DOHH2 (cell line): ENCODE measurements around the gene C3orf52.
A peak's percentile ranks its signal among the peaks of the same experiment; 100 is the strongest.

Experiments
- H3F3A ChIP-seq: fragments of 200-600 bp; sonication (generic), shearing (Covaris generic); 2 replicates; pipeline ENCODE4 v1.6.0; 2016; ENCODE audit warnings: antibody characterized with exemption, mild to moderate bottlenecking; ENCODE audit not compliant: control insufficient read depth, insufficient read depth
- H3K27ac ChIP-seq: fragments of 200-600 bp; sonication (generic); 2 replicates; pipeline ENCODE4 v1.5.1; 2014; ENCODE audit warnings: low read depth, mild to moderate bottlenecking, low read length, moderate library complexity
- H3K27me3 ChIP-seq: fragments of 200-600 bp; sonication (generic); 2 replicates; pipeline ENCODE4 v1.6.1; 2014; ENCODE audit warnings: mild to moderate bottlenecking, low read length, mixed read lengths; ENCODE audit not compliant: control insufficient read depth
- H3K36me3 ChIP-seq: fragments of 200-600 bp; sonication (generic); 2 replicates; pipeline ENCODE4 v1.6.1; 2014; ENCODE audit warnings: mild to moderate bottlenecking, low read length, moderate library complexity, mixed read lengths; ENCODE audit not compliant: control insufficient read depth
- H3K4me1 ChIP-seq: fragments of 200-600 bp; sonication (generic); 2 replicates; pipeline ENCODE4 v1.6.1; 2014; ENCODE audit warnings: mild to moderate bottlenecking, low read length, mixed read lengths; ENCODE audit not compliant: control insufficient read depth
- H3K4me2 ChIP-seq: fragments of 200-600 bp; sonication (generic); 2 replicates; pipeline ENCODE4 v1.6.0; 2014; ENCODE audit warnings: mild to moderate bottlenecking, low read length, moderate library complexity
- H3K4me3 ChIP-seq: fragments of 200-600 bp; sonication (generic); 2 replicates; pipeline ENCODE4 v1.5.1; 2014; ENCODE audit warnings: mild to moderate bottlenecking, low read length, mixed read lengths
- H3K79me2 ChIP-seq: fragments of 200-600 bp; sonication (generic); 2 replicates; pipeline ENCODE4 v1.6.1; 2014; ENCODE audit warnings: mild to moderate bottlenecking, low read length, mixed read lengths; ENCODE audit not compliant: control insufficient read depth
- H3K9me2 ChIP-seq: fragments of 200-600 bp; sonication (generic); replicated peaks from 2 replicates; pipeline ENCODE4 v1.6.1; 2014; ENCODE audit warnings: mild to moderate bottlenecking, low read length, mixed read lengths; ENCODE audit not compliant: control insufficient read depth
- H3K9me3 ChIP-seq: fragments of 200-600 bp; sonication (generic); 2 replicates; pipeline ENCODE4 v1.6.1; 2014; ENCODE audit warnings: antibody characterized with exemption, low read length, mixed read lengths; ENCODE audit not compliant: control insufficient read depth, insufficient read depth
- H4K20me1 ChIP-seq: fragments of 200-600 bp; sonication (generic); 2 replicates; pipeline ENCODE4 v1.6.0; 2014; ENCODE audit warnings: low read depth, mild to moderate bottlenecking, antibody characterized with exemption, low read length, moderate library complexity; ENCODE audit not compliant: control insufficient read depth, insufficient read depth
- EZH2phosphoT487 ChIP-seq: fragments of 200-600 bp; sonication (generic); IDR thresholded peaks from 2 replicates; pipeline ENCODE4 v1.6.1; 2017; ENCODE audit warnings: borderline replicate concordance, mild to moderate bottlenecking, antibody characterized with exemption, low read length, moderate library complexity, mixed read lengths
- TF ChIP-seq, protein P1 (sequence below): fragments of 200-600 bp; sonication (generic); IDR thresholded peaks from one replicate; pipeline ENCODE4 v1.5.1; 2014; ENCODE audit warnings: antibody characterized with exemption, mild to moderate bottlenecking, low read depth, low read length; ENCODE audit not compliant: poor library complexity, severe bottlenecking

C3orf52 gene

DNA sequence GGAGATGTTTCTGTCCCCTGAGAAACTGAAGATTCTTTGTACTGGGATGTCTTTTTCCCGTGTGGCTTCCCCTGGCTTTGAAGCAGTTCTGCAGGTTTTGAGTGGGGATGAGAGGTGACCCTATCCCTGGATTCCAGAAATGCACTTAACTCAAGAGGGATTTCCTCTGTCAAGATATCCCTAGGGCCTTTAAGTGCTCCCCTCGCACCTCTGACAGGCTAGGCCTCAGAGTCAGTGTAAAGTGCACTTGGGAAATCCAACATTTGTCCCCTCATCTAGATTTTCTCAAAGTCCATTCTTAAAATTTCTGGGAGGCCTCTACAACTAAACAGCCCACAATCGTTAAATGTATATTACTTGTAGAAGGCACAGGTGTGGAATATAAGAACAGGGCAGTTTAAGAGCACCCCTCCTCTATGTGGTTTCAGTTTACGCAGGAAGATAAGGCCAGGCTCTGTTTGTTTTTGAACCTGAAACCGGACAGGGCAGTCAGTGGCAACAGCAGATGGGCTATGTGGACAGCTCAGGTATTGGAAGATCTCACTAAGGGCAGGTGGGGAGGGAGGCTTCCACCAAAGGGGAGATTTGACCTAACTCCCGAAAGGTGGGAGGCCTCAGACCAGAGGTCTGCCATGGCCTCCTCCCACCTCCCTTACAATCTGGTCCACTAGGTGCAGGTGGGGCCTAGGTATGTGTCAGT lies 4.8 kb downstream of the C3orf52 start:
- TF ChIP-seq, protein P1, sequence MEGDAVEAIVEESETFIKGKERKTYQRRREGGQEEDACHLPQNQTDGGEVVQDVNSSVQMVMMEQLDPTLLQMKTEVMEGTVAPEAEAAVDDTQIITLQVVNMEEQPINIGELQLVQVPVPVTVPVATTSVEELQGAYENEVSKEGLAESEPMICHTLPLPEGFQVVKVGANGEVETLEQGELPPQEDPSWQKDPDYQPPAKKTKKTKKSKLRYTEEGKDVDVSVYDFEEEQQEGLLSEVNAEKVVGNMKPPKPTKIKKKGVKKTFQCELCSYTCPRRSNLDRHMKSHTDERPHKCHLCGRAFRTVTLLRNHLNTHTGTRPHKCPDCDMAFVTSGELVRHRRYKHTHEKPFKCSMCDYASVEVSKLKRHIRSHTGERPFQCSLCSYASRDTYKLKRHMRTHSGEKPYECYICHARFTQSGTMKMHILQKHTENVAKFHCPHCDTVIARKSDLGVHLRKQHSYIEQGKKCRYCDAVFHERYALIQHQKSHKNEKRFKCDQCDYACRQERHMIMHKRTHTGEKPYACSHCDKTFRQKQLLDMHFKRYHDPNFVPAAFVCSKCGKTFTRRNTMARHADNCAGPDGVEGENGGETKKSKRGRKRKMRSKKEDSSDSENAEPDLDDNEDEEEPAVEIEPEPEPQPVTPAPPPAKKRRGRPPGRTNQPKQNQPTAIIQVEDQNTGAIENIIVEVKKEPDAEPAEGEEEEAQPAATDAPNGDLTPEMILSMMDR: no peak
- TF ChIP-seq EZH2phosphoT487: no peak
- H3K9me3 ChIP-seq: no peaks in the 10 kb centered on the region
- H3K27ac ChIP-seq: peak overlapping the region; percentile 12; the same call in 1 of the 2 replicates
- H3K27me3 ChIP-seq: no peaks in the 10 kb centered on the region
- peaks cover 17% of the 10 kb centered on the region for H3K36me3 ChIP-seq
- H3K4me3 ChIP-seq: peak overlapping the region; percentile 35
- H3F3A ChIP-seq: peaks cover 9% of the 10 kb centered on the region; the same call in 1 of the 2 replicates
- H3K4me1 ChIP-seq: peaks cover 58% of the 10 kb centered on the region
- H3K9me2 ChIP-seq: no peaks in the 10 kb centered on the region
- H4K20me1 ChIP-seq: no peaks in the 10 kb centered on the region
- peak overlapping the region; percentile 40 for H3K4me2 ChIP-seq
- peaks cover 54% of the 10 kb centered on the region for H3K79me2 ChIP-seq

DNA sequence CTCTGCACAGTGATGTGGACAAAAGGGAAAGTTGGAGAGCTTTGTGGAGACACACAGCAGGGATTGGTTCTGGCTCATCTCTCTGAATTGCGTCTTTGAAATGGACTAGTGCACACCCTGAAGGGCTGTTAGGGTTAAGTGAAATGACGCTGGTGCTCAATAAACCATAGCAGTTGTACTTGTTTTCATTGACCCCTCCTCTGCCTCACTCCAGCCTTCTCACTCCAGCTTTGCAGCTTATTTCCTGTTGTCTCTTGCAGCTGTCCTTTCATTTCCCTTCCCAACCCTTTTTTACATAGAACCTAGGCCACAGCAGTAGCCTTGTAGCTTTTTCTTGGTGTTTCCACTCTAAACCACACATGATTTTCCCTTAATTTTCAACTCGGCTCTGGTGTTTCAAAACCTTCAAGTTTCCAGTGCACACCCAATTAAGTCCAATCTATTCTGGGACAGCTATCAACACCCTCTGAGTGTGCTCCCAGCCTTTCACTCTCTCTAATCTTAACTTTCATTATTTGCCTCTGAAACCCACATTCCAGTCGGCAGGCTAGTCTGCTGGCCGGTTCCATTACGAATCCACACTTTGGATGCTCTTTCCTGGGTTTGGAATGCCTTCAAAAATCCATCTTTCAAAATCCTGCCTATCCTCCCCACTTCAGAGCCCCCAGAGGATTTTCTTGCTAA lies 6.4 kb downstream of the C3orf52 start:
- H3K27me3 ChIP-seq: no peaks in the 10 kb centered on the region
- TF ChIP-seq, protein P1: no peak
- no peak for TF ChIP-seq EZH2phosphoT487
- peaks cover 17% of the 10 kb centered on the region for H3K36me3 ChIP-seq
- peaks cover 51% of the 10 kb centered on the region for H3K4me1 ChIP-seq
- H3K4me2 ChIP-seq: peak overlapping the region; percentile 76
- no peaks in the 10 kb centered on the region for H3K9me2 ChIP-seq
- no peaks in the 10 kb centered on the region for H3K9me3 ChIP-seq
- peaks cover 9% of the 10 kb centered on the region; the same call in 1 of the 2 replicates for H3F3A ChIP-seq
- peaks cover 48% of the 10 kb centered on the region for H3K79me2 ChIP-seq
- H3K4me3 ChIP-seq: peak overlapping the region; percentile 60
- H3K27ac ChIP-seq: peak overlapping the region; percentile 80
- H4K20me1 ChIP-seq: no peaks in the 10 kb centered on the region

DNA sequence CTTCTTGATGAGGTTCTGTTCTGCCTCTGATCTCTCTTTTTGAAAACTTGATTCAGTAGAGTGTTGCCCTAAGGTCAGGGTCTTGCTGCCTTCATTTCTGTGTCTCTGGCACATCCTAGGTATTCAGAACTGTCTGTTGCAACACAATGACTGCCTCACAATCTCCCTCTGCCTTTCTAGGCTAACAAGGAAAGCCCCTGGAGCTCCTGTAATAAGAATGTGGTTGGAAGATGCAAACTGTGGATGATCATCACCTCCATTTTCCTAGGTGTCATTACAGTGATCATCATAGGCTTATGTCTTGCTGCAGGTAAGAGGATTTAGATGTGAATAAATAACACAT lies 7.0 kb downstream of the C3orf52 start:
- Histone ChIP-seq H3K9me3 (no peaks in the 10 kb centered on the region), H4K20me1 (no peaks in the 10 kb centered on the region), H3K9me2 (no peaks in the 10 kb centered on the region), H3K36me3 (peaks cover 17% of the 10 kb centered on the region), H3K4me3 (peak overlapping the region; percentile 60), H3K27me3 (no peaks in the 10 kb centered on the region), H3K27ac (peak overlapping the region; percentile 80), H3F3A (peaks cover 9% of the 10 kb centered on the region; the same call in 1 of the 2 replicates), H3K4me1 (peaks cover 46% of the 10 kb centered on the region), H3K79me2 (peaks cover 43% of the 10 kb centered on the region), H3K4me2 (peak overlapping the region; percentile 76)
- TF ChIP-seq, protein P1: no peak
- TF ChIP-seq EZH2phosphoT487: no peak
